Medulla oblongata (tissue), 1 donor: ENCODE measurements around the gene POT1.

Experiments
- DNase-seq: peaks from one replicate; pipeline ENCODE4 v3.0.0-alpha.2; 2015; ENCODE audit errors: extremely low spot score

Gene POT1

GRCh38 chr7:124909808-124910207 lies 19.8 kb downstream of the POT1 start:
- no peak for DNase-seq

GRCh38 chr7:124908259-124908658 lies 21.4 kb downstream of the POT1 start:
- no peak for DNase-seq

GRCh38 chr7:124907490-124907889 lies 22.1 kb downstream of the POT1 start:
- DNase-seq, result no peak

DNA sequence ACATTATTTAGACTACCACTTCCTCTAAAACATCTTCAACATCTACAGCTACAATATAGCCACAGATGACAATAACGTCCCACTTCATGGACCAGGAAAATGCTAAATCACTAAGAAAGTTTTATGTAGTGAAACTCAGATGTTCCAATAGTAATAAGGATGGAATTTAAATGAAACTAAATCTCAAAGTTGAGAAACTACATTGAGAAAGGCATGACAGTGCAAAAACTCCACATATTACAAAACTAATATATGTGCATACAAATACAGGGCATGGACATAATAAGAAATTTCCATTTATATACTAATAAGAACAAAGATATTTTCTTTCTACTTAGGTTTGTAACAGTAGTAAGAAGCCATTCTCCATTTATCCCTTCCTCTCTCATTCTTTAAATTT lies 31.1 kb downstream of the POT1 start:
- DNase-seq, result no peak

GRCh38 chr7:124896001-124896400 lies 33.6 kb downstream of the POT1 start:
- DNase-seq, result no peak

DNA sequence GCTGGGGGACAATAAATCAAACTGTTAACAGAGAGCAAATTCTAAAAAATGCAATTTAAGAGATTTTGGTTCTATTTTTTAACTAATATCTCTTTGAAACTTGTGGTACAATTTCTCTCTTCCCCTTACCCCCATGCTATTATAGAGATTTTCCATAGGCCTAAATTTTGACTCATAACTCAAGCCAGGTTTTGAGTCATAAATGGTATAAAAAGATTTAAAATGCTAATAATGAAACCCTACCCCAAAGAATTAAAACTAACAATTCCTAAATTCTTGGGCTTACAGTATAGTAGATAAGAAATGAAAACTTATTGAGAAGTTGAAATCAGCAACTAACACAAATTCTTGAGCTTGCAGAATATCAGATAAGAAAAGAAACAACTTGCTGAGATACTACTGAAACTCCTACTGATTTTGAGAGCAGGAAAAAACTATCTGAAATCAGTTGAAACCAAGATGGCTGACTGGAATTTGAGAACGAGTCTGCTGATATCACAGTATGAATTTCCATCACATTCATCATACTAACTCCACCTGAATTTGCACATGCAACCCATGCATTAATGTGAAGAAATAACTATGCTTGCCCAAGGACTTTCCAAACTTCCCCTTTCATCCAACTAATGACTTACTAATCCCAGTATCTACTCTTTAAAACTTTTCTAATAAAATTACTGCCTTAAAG lies 36.3 kb downstream of the POT1 start:
- no peak for DNase-seq

GRCh38 chr7:124887247-124887646 lies 42.4 kb downstream of the POT1 start:
- DNase-seq, result no peak

GRCh38 chr7:124881981-124882380 lies 47.6 kb downstream of the POT1 start:
- no peak for DNase-seq

DNA sequence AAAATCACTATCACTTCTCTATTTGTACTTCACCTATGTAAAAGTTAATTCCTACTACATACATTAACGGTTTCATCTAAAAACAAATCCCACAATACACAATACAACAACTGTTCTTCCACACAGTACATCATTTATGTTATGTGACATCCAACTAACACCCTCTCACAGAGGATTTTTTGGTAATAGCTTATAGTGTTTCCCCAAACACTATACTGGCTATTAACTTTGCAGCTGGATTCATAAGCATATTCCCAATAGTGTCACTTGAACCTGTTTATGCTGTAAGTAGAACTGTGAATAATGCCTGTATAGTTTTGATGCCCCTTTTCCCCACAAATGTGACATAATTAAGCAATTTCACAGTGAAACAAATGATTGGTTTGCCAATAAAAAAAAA lies 49.9 kb downstream of the POT1 start:
- DNase-seq, result no peak

- DNase-seq, result no peak
Observed at GRCh38 chr7:124879103-124879502, 50.5 kb downstream of the POT1 start.

GRCh38 chr7:124874644-124875163 lies 54.9 kb downstream of the POT1 start:
- no peak for DNase-seq

DNA sequence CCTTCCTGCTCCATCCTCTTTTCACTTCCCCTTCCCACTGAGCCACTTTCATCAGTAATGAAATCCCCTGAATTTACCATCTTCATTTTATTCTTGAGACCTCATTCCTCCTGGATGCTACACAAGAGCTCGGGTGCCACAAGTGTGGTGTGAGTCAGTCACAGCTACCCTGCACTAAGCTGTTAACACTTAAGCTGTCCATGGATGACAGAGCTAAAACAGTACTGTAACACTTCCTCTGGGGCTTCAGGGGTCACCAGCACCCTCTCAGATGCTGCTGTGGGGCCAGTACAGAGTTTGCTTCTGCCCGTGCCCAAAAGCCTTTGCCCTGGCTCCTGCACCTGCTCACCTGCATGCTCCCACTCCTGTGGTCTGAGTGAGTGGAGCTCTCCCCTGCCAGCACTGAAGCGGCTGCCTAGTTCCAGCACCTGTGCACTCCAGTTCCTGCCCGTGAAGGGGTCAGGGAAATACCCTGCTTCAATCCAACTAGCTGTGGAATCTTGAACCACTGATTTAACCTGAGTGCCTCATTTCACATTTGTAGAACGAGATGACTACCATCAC lies 71.9 kb downstream of the POT1 start:
- DNase-seq, result no peak

DNA sequence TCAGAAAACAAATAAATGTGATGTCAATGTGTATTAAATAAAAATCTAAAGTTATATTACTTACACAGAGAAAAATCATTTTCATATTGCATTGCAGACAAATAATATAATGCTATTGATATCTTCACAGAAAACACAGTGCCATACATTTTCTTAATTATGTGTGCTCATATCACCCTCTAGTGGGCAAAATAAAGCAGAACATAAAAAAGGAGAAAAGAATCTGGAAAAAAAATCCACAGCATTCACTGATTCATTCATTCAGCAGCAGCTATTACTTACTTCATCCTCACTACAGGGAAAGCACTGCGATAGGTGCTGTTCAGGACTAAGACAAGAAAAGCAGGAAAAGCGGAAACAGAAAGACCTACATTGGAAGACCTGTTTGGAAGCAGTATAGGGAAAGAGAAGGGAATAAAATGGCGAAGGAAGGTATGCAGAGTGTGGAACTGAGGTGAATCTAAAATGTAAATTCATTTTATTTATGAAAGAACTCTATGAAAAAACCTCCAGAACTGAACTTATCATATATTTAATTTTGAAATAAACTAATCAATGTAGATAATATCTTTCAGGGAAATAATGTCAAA lies 73.2 kb downstream of the POT1 start:
- peak; percentile 69 for DNase-seq

DNA sequence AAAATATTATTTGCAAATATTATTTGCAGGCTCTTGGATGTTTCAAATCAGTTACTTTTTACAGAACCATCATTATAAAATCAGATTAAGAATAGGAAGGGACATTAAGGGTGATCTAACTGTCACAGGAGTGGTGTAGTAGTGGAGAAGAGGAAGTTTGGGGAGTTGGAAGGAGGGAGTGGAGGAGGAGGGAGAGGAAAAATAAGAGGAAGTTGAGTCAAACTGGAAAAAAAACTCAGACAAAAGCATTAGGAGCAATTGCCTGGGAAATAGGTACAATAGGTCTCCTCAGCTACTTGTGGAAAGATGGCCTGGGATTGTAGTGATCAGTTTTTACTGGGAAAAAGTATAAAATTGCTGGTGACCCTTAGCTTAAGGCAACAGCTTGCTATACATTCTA lies 86.3 kb downstream of the POT1 start:
- no peak for DNase-seq

DNA sequence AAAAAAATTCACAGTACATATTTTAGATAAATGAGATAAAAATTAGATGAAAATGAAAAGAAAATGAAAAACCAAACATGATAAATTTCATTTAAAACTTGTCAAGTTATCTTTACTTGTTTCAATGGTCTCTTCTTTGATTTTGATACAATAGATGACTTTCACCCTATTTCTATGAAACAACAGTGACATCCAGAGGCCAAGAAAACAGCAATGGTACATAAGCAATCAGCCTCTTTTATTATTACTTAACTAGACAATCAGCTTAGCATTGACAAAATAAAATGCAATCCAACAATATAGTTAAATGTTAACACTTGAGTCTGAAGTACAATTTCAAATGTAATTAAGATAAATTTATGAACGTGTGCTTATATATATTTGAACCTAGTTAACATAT lies 89.2 kb downstream of the POT1 start:
- DNase-seq, result peak; percentile 74

- DNase-seq, result no peak
Observed at GRCh38 chr7:124839687-124840086, 89.9 kb downstream of the POT1 start.

GRCh38 chr7:124836173-124836572 lies 93.5 kb downstream of the POT1 start:
- peak; percentile 43 for DNase-seq

- no peak for DNase-seq
Observed at GRCh38 chr7:124818807-124819206, 110.8 kb downstream of the POT1 start.

DNA sequence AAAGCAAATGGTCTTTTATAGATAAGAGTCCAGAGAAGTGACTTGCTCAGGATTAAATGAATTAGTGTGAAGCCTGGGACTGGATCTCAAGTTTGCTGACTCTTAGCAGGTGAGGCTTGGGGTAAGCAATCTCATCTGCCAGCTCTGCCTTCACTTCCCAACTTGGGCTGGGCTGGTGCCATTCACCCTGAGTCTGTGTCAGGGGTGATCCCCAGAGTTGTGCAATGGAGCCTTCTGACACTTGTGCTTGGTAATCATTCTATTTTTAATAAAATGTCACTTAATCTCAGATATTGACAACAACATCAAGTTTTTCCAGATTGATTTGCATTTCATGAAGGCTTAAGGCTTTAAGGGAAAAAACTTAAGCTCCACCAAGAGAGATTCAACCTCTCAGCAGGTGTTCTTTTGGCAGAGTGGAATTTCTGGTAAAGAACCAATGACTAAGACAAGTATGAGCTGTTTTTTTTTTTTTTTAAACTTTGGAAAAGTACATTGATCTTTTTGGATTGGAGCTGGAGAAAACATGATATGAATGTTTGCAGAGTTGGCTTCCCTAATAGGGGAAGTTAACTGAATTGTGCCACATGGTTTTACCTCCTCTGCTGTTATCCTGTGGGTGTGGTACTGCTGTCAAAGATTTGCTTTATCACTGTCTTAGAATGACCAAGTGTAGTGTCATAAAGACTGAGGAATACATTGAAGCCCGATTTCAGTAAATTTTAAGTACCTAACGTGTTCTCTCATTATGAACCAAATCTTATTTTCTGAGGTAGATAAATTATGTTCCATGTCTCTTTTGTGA lies 115.4 kb downstream of the POT1 start:
- no peak for DNase-seq

DNA sequence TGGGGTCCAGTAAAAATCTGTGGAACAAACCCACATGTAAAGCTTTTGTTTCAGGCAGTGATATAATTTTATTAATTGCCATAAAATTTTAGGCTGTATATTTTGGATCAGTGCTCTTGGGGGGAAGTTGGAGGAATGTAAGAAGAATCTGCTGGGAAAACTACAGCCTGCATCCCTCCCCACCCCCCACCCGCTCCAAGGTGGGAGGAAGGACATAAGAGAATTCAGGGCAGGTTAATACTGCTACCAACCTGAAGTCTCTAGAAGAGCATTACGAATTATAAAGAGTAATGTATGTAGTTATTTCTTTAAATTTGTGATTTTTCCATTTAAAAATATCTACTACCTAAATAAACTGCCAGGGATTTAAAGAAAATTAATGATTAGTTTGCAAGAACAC lies 116.9 kb downstream of the POT1 start:
- no peak for DNase-seq

GRCh38 chr7:124811341-124811740 lies 118.3 kb downstream of the POT1 start:
- no peak for DNase-seq

DNA sequence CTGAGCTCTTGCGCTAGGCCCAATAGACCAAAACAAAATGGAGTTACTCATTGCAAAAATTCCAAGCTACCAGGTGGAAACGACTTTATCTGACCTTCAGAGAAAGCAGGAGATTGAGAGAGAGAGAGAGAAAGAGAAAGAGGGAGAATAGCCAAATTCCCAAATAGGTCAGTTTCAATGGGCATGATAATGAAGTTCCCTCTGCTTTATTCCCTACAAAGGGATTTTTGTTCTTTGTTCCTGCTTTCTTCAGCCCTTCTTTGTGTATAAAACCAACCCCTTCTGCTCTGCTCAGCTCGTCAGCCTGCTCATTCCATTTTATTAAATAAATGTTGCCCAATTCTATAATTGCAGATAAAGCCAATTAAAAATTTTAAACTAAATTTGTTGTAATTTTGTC lies 119.0 kb downstream of the POT1 start:
- peak; percentile 41 for DNase-seq
